HepG2 (cell line): ENCODE measurements around the gene TRIP4. TPM values are rescaled to one million over a fixed set of nuclear protein-coding genes. Genes with fewer than 3 reads are reported as not detected.

Source experiments
- ATAC-seq: fragments of 200-7000 bp; cut with Tn5 transposase; 3 replicates; pipeline ENCODE4 v1.9.1; 2020; ENCODE audit warnings: mild to moderate bottlenecking, moderate library complexity
- BruUV-seq: library from RNA; stranded (reverse); fragments of 400-500 nt; replicated peaks from 2 replicates; lab custom pipeline; 2021; lab: Mats Ljungman, UMichigan
- CTCF ChIA-PET: fragments of 300-600 bp; formaldehyde crosslinking; extraction: SDS; loops from one replicate; lab custom pipeline; 2021; ENCODE audit warnings: low total read pairs, inconsistent platforms, low intra/inter-chr PET ratio; lab: Yijun Ruan, JAX
- POLR2A ChIA-PET: fragments of 350-600 bp; sonication (Branson Sonifier 250); formaldehyde crosslinking; loops from one replicate; lab custom pipeline; 2020; ENCODE audit warnings: antibody characterized with exemption, inconsistent platforms; lab: Yijun Ruan, JAX
- DNase-seq: peaks from one replicate; pipeline ENCODE4 v3.0.0-alpha.2; 2015; ENCODE audit warnings: low spot score
- FAIRE-seq: peaks from 3 replicates; lab custom pipeline; 2011; peaks lifted over from hg19 to GRCh38; lab: Jason Lieb, UNC
- H2AFZ ChIP-seq: one replicate; pipeline ENCODE4 v1.6.1; 2011; ENCODE audit warnings: low read length, inconsistent platforms
- H3K27ac ChIP-seq: fragments of 300-600 bp; 3 replicates; pipeline ENCODE4 v1.8.0; 2011; ENCODE audit warnings: mixed run types, mild to moderate bottlenecking, mixed read lengths, low read length, inconsistent platforms; ENCODE audit not compliant: insufficient read depth; ENCODE audit errors: extremely low read length
- H3K27me3 ChIP-seq, 2 experiments: fragments of 200-600 bp in 1 of 2; 2 replicates in 1 of 2; 3 replicates in 1 of 2; pipeline versions ENCODE4 v1.6.0 to v1.8.0; 2011; ENCODE audit warnings: low read length in 2 of 2, mild to moderate bottlenecking in 2 of 2, moderate library complexity in 2 of 2, inconsistent platforms in 1 of 2; ENCODE audit not compliant: insufficient read depth in 2 of 2, control insufficient read depth in 1 of 2
- H3K36me3 ChIP-seq, 2 experiments: fragments of 200-600 bp in 1 of 2; replicated peaks in 1 of 2; 2 replicates in 1 of 2; 3 replicates in 1 of 2; pipeline versions ENCODE4 v1.5.1 to v1.8.0; 2011; ENCODE audit warnings: low read length in 2 of 2, inconsistent platforms in 1 of 2; ENCODE audit not compliant: insufficient read depth in 2 of 2, control insufficient read depth in 1 of 2
- H3K4me1 ChIP-seq: 2 replicates; pipeline ENCODE4 v1.5.1; 2012; ENCODE audit warnings: low read length, inconsistent platforms; ENCODE audit not compliant: insufficient read depth
- H3K4me2 ChIP-seq: 2 replicates; pipeline ENCODE4 v1.6.0; 2011; ENCODE audit warnings: low read depth, low read length, inconsistent platforms
- H3K4me3 ChIP-seq, 3 experiments: fragments of 200-600 bp in 1 of 3; sonication (generic), shearing (Covaris generic) in 1 of 3; replicated peaks in 1 of 3; 2 replicates each; pipeline ENCODE4 v1.5.1; 2011 to 2016; ENCODE audit warnings: low read length in 3 of 3, inconsistent platforms in 2 of 3, low read depth in 2 of 3, mild to moderate bottlenecking in 2 of 3, control low read depth in 1 of 3, mixed read lengths in 1 of 3; ENCODE audit not compliant: insufficient read depth in 1 of 3
- H3K79me2 ChIP-seq: one replicate; pipeline ENCODE4 v1.6.1; 2011; ENCODE audit warnings: low read length, inconsistent platforms; ENCODE audit not compliant: insufficient read depth
- H3K9ac ChIP-seq: 2 replicates; pipeline ENCODE4 v1.6.0; 2011; ENCODE audit warnings: mild to moderate bottlenecking, low read depth, low read length, inconsistent platforms; ENCODE audit not compliant: insufficient read depth
- H3K9me3 ChIP-seq: 2 replicates; pipeline ENCODE4 v1.5.1; 2012; ENCODE audit warnings: mild to moderate bottlenecking, low read length
- H4K20me1 ChIP-seq: 2 replicates; pipeline ENCODE4 v1.6.0; 2011; ENCODE audit warnings: inconsistent platforms, mild to moderate bottlenecking, low read length, moderate library complexity; ENCODE audit not compliant: insufficient read depth
- GTF2F1 ChIP-seq: fragments of 150-350 bp; IDR thresholded peaks from 2 replicates; pipeline ENCODE4 v1.6.1; 2014; ENCODE audit warnings: low read length
- HMGXB3 ChIP-seq: sonication (generic); formaldehyde crosslinking; IDR thresholded peaks from 2 replicates; pipeline ENCODE4 v1.4.0; 2020; ENCODE audit warnings: missing genetic modification reagents, borderline replicate concordance
- PITX1 ChIP-seq: sonication (generic); formaldehyde crosslinking; IDR thresholded peaks from 2 replicates; pipeline ENCODE4 v1.5.1; 2020; ENCODE audit warnings: mild to moderate bottlenecking, missing genetic modification reagents
- ZNF12 ChIP-seq: sonication (generic); formaldehyde crosslinking; IDR thresholded peaks from 2 replicates; pipeline ENCODE4 v1.5.0; 2020; ENCODE audit warnings: missing genetic modification reagents
- ZNF562 ChIP-seq: sonication (generic); formaldehyde crosslinking; IDR thresholded peaks from 2 replicates; pipeline ENCODE4 v1.8.0; 2022; ENCODE audit warnings: missing genetic modification reagents, borderline replicate concordance
- ZNF720 ChIP-seq: sonication (generic); formaldehyde crosslinking; IDR thresholded peaks from 2 replicates; pipeline ENCODE4 v1.4.0; 2020; ENCODE audit warnings: missing genetic modification reagents
- WGBS: methylation state at CpG from one replicate; pipeline ENCODE4 v1.1.6; 2017; ENCODE audit warnings: low lambda C conversion rate; 5-methylcytosine and 5-hydroxymethylcytosine counted together
- in situ Hi-C: cut with HindIII; loops from 2 replicates; pipeline ENCODE4 v1.10.0; 2017; ENCODE audit warnings: low pct_unique_long_range_greater_than_20kb; ENCODE audit not compliant: extremely low pct_ligation_motif_present
- intact Hi-C: fragments of 100-400 bp; cut with micrococcal nuclease; formaldehyde crosslinking; loops from one replicate; pipeline ENCODE4 v1.10.0; 2022; ENCODE audit not compliant: unreplicated experiment
- polyA plus RNA-seq, 8 experiments: library from polyadenylated mRNA; depleted of rRNA in 3 of 8; stranded (reverse) in 7 of 8; unstranded in 1 of 8; fragments of >200 nt; fragmentation: Illumina TruSeq in 4 of 8; extraction: Trizol in 4 of 8; gene quantifications; 2 replicates each; pipeline versions ENCODE4 v1.2.1 to v1.2.3, GENCODE V29; 2011 to 2016; ENCODE audit warnings: low read depth in 4 of 8, missing spikeins in 1 of 8, mixed read lengths in 1 of 8; ENCODE audit not compliant: insufficient read depth in 1 of 8
- total RNA-seq, 5 experiments: library from RNA; depleted of rRNA; stranded (reverse); fragments of >200 nt; fragmentation: Illumina TruSeq; extraction: Trizol; gene quantifications; 2 replicates each; pipeline ENCODE4 v1.2.3, GENCODE V29; 2016; ENCODE audit warnings: low read depth in 1 of 5

Gene TRIP4
- total and polyA plus RNA-seq, 2 of the 13 experiments (the other 11 are each of a cell fraction or from before 2014, with no cell fraction given): 7.1 to 11.8 TPM

GRCh38 chr15:64441852-64442251 lies 54.2 kb downstream of the TRIP4 start:
- Histone ChIP-seq H2AFZ (no peak overlapping the region), H3K9me3 (no peaks in the 10 kb centered on the region), H3K36me3 (peaks cover 2 to 3% of the 10 kb centered on the region in 2 experiments; a peak in 1 of 5 replicates), H3K4me1 (no peaks in the 10 kb centered on the region), H4K20me1 (no peaks in the 10 kb centered on the region), H3K4me2 (no peak overlapping the region), H3K27ac (no peak overlapping the region), H3K9ac (no peak overlapping the region), H3K27me3 (no peaks in the 10 kb centered on the region), H3K79me2 (no peaks in the 10 kb centered on the region), H3K4me3 (no peak overlapping the region)
- TF ChIP-seq GTF2F1 (no peak), PITX1 (CRISPR knock-in tag) (no peak), HMGXB3 (CRISPR knock-in tag) (no peak), ZNF562 (no peak), ZNF720 (CRISPR knock-in tag) (no peak), ZNF12 (CRISPR knock-in tag) (no peak)
- in situ Hi-C loops: no loop called here
- 97% methylated on average over 3 of the region's 3 CpGs for WGBS
- ATAC-seq: no peak
- BruUV-seq: no TSS peak
- DNase-seq: no peak
- no peak for FAIRE-seq
- ChIA-PET POLR2A (no interaction called here), CTCF (no interaction called here)
- intact Hi-C loops: no loop called here
